ENCODE results near the gene CENPE.
"Not testable (repeated sequence)": the region's sequence is repeated elsewhere in the genome, so short reads cannot be mapped to it uniquely, and the experiment has no call there.

The CENPE gene

GRCh38 chr4:103171006-103171405 is 27.1 kb downstream of the CENPE start:
- H3K9ac ChIP-seq: no peak overlapping the region
- H3K4me1 ChIP-seq: no peaks in the 10 kb centered on the region
- H3K9me3 ChIP-seq (ENCODE audit: control insufficient read depth, low read length): no peaks in the 10 kb centered on the region
- TF ChIP-seq, protein P1, sequence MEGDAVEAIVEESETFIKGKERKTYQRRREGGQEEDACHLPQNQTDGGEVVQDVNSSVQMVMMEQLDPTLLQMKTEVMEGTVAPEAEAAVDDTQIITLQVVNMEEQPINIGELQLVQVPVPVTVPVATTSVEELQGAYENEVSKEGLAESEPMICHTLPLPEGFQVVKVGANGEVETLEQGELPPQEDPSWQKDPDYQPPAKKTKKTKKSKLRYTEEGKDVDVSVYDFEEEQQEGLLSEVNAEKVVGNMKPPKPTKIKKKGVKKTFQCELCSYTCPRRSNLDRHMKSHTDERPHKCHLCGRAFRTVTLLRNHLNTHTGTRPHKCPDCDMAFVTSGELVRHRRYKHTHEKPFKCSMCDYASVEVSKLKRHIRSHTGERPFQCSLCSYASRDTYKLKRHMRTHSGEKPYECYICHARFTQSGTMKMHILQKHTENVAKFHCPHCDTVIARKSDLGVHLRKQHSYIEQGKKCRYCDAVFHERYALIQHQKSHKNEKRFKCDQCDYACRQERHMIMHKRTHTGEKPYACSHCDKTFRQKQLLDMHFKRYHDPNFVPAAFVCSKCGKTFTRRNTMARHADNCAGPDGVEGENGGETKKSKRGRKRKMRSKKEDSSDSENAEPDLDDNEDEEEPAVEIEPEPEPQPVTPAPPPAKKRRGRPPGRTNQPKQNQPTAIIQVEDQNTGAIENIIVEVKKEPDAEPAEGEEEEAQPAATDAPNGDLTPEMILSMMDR (IDR thresholded peaks at IDR 0.05): no peak
- no peaks in the 10 kb centered on the region for H3K27me3 ChIP-seq (ENCODE audit: control insufficient read depth, insufficient read depth, low read length)
- H3K4me2 ChIP-seq (ENCODE audit: low read length): no peak overlapping the region
- no peaks in the 10 kb centered on the region for H3K36me3 ChIP-seq (ENCODE audit: control insufficient read depth, insufficient read depth, low read length)
- H3K27ac ChIP-seq: no peak overlapping the region
- H3K4me3 ChIP-seq (ENCODE audit: low read depth, low read length): no peak overlapping the region
- H2AFZ ChIP-seq: no peak overlapping the region
- H3K79me2 ChIP-seq: no peaks in the 10 kb centered on the region

- H2AFZ ChIP-seq; H3K9me3 ChIP-seq (ENCODE audit: control insufficient read depth, low read length); H3K27me3 ChIP-seq (ENCODE audit: control insufficient read depth, insufficient read depth, low read length); H3K9ac ChIP-seq; H3K4me1 ChIP-seq; H3K4me3 ChIP-seq (ENCODE audit: low read depth, low read length); H3K36me3 ChIP-seq (ENCODE audit: control insufficient read depth, insufficient read depth, low read length); H3K27ac ChIP-seq; H3K79me2 ChIP-seq; H3K4me2 ChIP-seq (ENCODE audit: low read length): not testable (repeated sequence)
These were observed 28.4 kb downstream of the CENPE start for GRCh38 chr4:103169750-103170149.

GRCh38 chr4:103168993-103169392 is 29.1 kb downstream of the CENPE start:
- H3K27ac ChIP-seq: no peak overlapping the region
- no peaks in the 10 kb centered on the region for H3K4me1 ChIP-seq
- no peak overlapping the region for H3K9ac ChIP-seq
- no peak overlapping the region for H3K4me3 ChIP-seq (ENCODE audit: low read depth, low read length)
- no peaks in the 10 kb centered on the region for H3K79me2 ChIP-seq
- no peaks in the 10 kb centered on the region for H3K27me3 ChIP-seq (ENCODE audit: control insufficient read depth, insufficient read depth, low read length)
- no peak overlapping the region for H2AFZ ChIP-seq
- H3K9me3 ChIP-seq (ENCODE audit: control insufficient read depth, low read length): no peaks in the 10 kb centered on the region
- H3K4me2 ChIP-seq (ENCODE audit: low read length): no peak overlapping the region
- H3K36me3 ChIP-seq (ENCODE audit: control insufficient read depth, insufficient read depth, low read length): no peaks in the 10 kb centered on the region
- TF ChIP-seq, protein P1 (IDR thresholded peaks at IDR 0.05): no peak

DNA sequence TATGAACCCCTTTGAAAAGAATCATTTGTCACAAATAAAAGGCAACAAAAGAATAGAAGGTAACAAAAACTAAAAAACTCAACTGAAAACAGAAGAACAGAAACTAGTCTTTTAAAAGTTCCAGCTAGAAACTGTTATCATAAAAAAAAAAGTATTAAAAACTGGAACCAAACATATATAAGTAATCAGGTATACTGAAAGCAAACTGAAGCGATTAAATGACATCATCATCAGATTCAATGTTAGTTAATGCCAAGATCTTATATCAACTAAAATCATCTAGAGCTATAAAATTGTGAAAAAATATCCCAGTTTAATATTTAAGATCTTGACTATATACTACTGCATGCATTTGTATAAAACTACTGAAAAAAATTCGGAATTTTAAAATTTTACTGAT is 36.0 kb downstream of the CENPE start:
- TF ChIP-seq, protein P1 (IDR thresholded peaks at IDR 0.05): no peak
- H3K27me3 ChIP-seq (ENCODE audit: control insufficient read depth, insufficient read depth, low read length): no peaks in the 10 kb centered on the region

DNA sequence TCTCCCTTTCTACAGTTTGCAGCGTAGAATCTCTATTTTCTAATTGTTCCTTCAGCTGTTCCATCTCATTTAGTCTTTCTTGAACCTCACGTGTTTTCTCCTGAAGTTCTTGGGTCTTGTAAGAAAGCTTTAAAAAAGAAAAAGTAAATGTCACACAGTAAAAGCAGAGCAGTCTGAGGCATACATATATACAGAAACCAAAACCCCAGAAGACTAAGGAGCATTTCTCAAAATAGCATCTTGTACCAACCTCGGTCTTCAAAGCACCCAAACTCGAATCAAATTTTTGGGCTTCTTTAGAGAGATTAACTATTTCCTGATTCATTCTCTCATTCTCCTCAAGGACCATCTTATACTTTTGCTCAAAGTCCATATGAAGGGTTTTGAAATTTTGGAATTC is 39.4 kb downstream of the CENPE start:
- Histone ChIP-seq H3K9ac (no peak overlapping the region), H2AFZ (no peak overlapping the region), H3K4me1 (no peaks in the 10 kb centered on the region), H3K4me3 (ENCODE audit: low read depth, low read length) (no peak overlapping the region), H3K79me2 (no peaks in the 10 kb centered on the region), H3K36me3 (ENCODE audit: control insufficient read depth, insufficient read depth, low read length) (no peaks in the 10 kb centered on the region), H3K27me3 (ENCODE audit: control insufficient read depth, insufficient read depth, low read length) (no peaks in the 10 kb centered on the region), H3K27ac (no peak overlapping the region), H3K9me3 (ENCODE audit: control insufficient read depth, low read length) (no peaks in the 10 kb centered on the region), H3K4me2 (ENCODE audit: low read length) (no peak overlapping the region)
- TF ChIP-seq, protein P1 (IDR thresholded peaks at IDR 0.05): no peak

More for the DNA sequence above, 36.0 kb downstream of the CENPE start:
- Histone ChIP-seq H3K4me1 (no peaks in the 10 kb centered on the region), H2AFZ (no peak overlapping the region), H3K36me3 (ENCODE audit: control insufficient read depth, insufficient read depth, low read length) (no peaks in the 10 kb centered on the region), H3K4me2 (ENCODE audit: low read length) (no peak overlapping the region), H3K27ac (no peak overlapping the region), H3K9me3 (ENCODE audit: control insufficient read depth, low read length) (no peaks in the 10 kb centered on the region), H3K9ac (no peak overlapping the region), H3K79me2 (no peaks in the 10 kb centered on the region), H3K4me3 (ENCODE audit: low read depth, low read length) (no peak overlapping the region)

Data from parathyroid adenoma (tissue), 2 donors.